HepG2 (cell line): Measurements from ENCODE around the gene SPTBN5. TPM values are rescaled to one million over a fixed set of nuclear protein-coding genes. Genes with fewer than 3 reads are reported as not detected.
A peak's percentile ranks its signal among the peaks of the same experiment; 100 is the strongest.

Source experiments
- ATF5 ChIP-seq: sonication (generic); formaldehyde crosslinking; IDR thresholded peaks from 2 replicates; pipeline ENCODE4 v1.4.0; 2020; ENCODE audit warnings: mild to moderate bottlenecking, low read depth, missing genetic modification reagents
- CREB3 ChIP-seq: sonication (generic); formaldehyde crosslinking; IDR thresholded peaks from 2 replicates; pipeline ENCODE4 v1.5.0; 2020; ENCODE audit warnings: missing genetic modification reagents
- CREBL2 ChIP-seq: sonication (generic); formaldehyde crosslinking; IDR thresholded peaks from 2 replicates; pipeline ENCODE4 v1.8.1; 2023; ENCODE audit warnings: missing genetic modification reagents, mild to moderate bottlenecking, borderline replicate concordance
- EED ChIP-seq: sonication (generic); formaldehyde crosslinking; IDR thresholded peaks from 2 replicates; pipeline ENCODE4 v1.5.0; 2020; ENCODE audit warnings: mild to moderate bottlenecking, missing genetic modification reagents
- FOSL2 ChIP-seq: sonication (generic); formaldehyde crosslinking; IDR thresholded peaks from 2 replicates; pipeline ENCODE4 v1.4.0; 2020; ENCODE audit warnings: missing genetic modification reagents
- FOXO1 ChIP-seq: sonication (generic); formaldehyde crosslinking; IDR thresholded peaks from 2 replicates; pipeline ENCODE4 v1.4.0; 2020; ENCODE audit warnings: missing genetic modification reagents
- HNRNPLL ChIP-seq: fragments of 200-400 bp; formaldehyde crosslinking; IDR thresholded peaks from 2 replicates; pipeline ENCODE4 v1.6.1; 2017; ENCODE audit warnings: mild to moderate bottlenecking, low read depth, low read length; ENCODE audit not compliant: poor library complexity, severe bottlenecking
- MXD4 ChIP-seq: IDR thresholded peaks from 2 replicates; pipeline ENCODE4 v1.6.1; 2016; ENCODE audit warnings: mild to moderate bottlenecking, missing biosample characterization, missing genetic modification reagents
- NFAT5 ChIP-seq: sonication (generic); formaldehyde crosslinking; IDR thresholded peaks from 2 replicates; pipeline ENCODE4 v1.4.0; 2020; ENCODE audit warnings: missing genetic modification reagents
- NR2F1 ChIP-seq, 2 experiments: fragments of 450-650 bp in 1 of 2; formaldehyde crosslinking in 1 of 2; IDR thresholded peaks; 2 replicates each; pipeline versions ENCODE4 v1.5.0 to v1.6.1; 2016 to 2020; ENCODE audit warnings: mild to moderate bottlenecking in 1 of 2, missing compliant biosample characterization in 1 of 2, missing genetic modification reagents in 1 of 2, moderate library complexity in 1 of 2
- SALL2 ChIP-seq: sonication (generic); formaldehyde crosslinking; IDR thresholded peaks from 2 replicates; pipeline ENCODE4 v1.8.1; 2023; ENCODE audit warnings: mild to moderate bottlenecking, missing genetic modification reagents, inconsistent platforms
- SIX4 ChIP-seq: sonication (generic); formaldehyde crosslinking; IDR thresholded peaks from 2 replicates; pipeline ENCODE4 v1.4.0; 2020; ENCODE audit warnings: missing genetic modification reagents
- SMC3 ChIP-seq: IDR thresholded peaks from 2 replicates; pipeline ENCODE4 v1.6.1; 2011; ENCODE audit warnings: low read length, improper control_type of control experiment
- ZFP36 ChIP-seq: fragments of 150-350 bp; IDR thresholded peaks from 2 replicates; pipeline ENCODE4 v1.6.1; 2018; ENCODE audit warnings: borderline replicate concordance, low read length, low read depth; ENCODE audit not compliant: partially characterized antibody
- ZFP91 ChIP-seq: sonication (generic); formaldehyde crosslinking; IDR thresholded peaks from 2 replicates; pipeline ENCODE4 v1.9.0; 2022; ENCODE audit warnings: missing genetic modification reagents, mild to moderate bottlenecking, borderline replicate concordance
- ZMYM3 ChIP-seq: sonication (generic); formaldehyde crosslinking; IDR thresholded peaks from 2 replicates; pipeline ENCODE4 v1.5.1; 2020; ENCODE audit warnings: mild to moderate bottlenecking, missing genetic modification reagents
- ZNF292 ChIP-seq: sonication (generic); formaldehyde crosslinking; IDR thresholded peaks from 2 replicates; pipeline ENCODE4 v1.8.1; 2022; ENCODE audit warnings: mild to moderate bottlenecking, low read depth, missing genetic modification reagents, borderline replicate concordance
- ZNF326 ChIP-seq: sonication (generic); formaldehyde crosslinking; IDR thresholded peaks from 2 replicates; pipeline ENCODE4 v1.4.0; 2020; ENCODE audit warnings: missing genetic modification reagents, borderline replicate concordance
- ZNF597 ChIP-seq: sonication (generic); formaldehyde crosslinking; IDR thresholded peaks from 2 replicates; pipeline ENCODE4 v1.5.0; 2020; ENCODE audit warnings: missing genetic modification reagents
- ZNF614 ChIP-seq: IDR thresholded peaks from 2 replicates; pipeline ENCODE4 v1.6.1; 2018; ENCODE audit warnings: missing biosample characterization, missing genetic modification reagents, inconsistent platforms, borderline replicate concordance
- polyA plus RNA-seq, 8 experiments: library from polyadenylated mRNA; depleted of rRNA in 3 of 8; stranded (reverse) in 7 of 8; unstranded in 1 of 8; fragments of >200 nt; fragmentation: Illumina TruSeq in 4 of 8; extraction: Trizol in 4 of 8; gene quantifications; 2 replicates each; pipeline versions ENCODE4 v1.2.1 to v1.2.3, GENCODE V29; 2011 to 2016; ENCODE audit warnings: low read depth in 4 of 8, missing spikeins in 1 of 8, mixed read lengths in 1 of 8; ENCODE audit not compliant: insufficient read depth in 1 of 8
- total RNA-seq, 5 experiments: library from RNA; depleted of rRNA; stranded (reverse); fragments of >200 nt; fragmentation: Illumina TruSeq; extraction: Trizol; gene quantifications; 2 replicates each; pipeline ENCODE4 v1.2.3, GENCODE V29; 2016; ENCODE audit warnings: low read depth in 1 of 5

SPTBN5 gene
- total and polyA plus RNA-seq, 2 of the 13 experiments (the other 11 are each of a cell fraction or from before 2014, with no cell fraction given) = 0.01 to 0.07 TPM

- no peak for TF ChIP-seq ZNF597
- TF ChIP-seq SIX4 (CRISPR knock-in tag) = 0 out of 2 replicates have a peak, but pooled peaks have one; percentile 41
- no peak for TF ChIP-seq HNRNPLL
- TF ChIP-seq SMC3 = no peak
- no peak for TF ChIP-seq CREB3
- no peak for TF ChIP-seq NFAT5 (CRISPR knock-in tag)
- peak; percentile 65 for TF ChIP-seq ZMYM3
- no peak for TF ChIP-seq ATF5 (CRISPR knock-in tag)
- TF ChIP-seq FOSL2 (CRISPR knock-in tag) = peak; percentile 11; the same call in 1 of the 2 replicates
- TF ChIP-seq EED (CRISPR knock-in tag) = no peak
- TF ChIP-seq ZNF614 (CRISPR knock-in tag) = 0 out of 2 replicates have a peak, but pooled peaks have one; percentile 37
- TF ChIP-seq ZNF326 = no peak
- 0 out of 2 replicates have a peak, but pooled peaks have one; percentile 31 for TF ChIP-seq FOXO1 (CRISPR knock-in tag)
- no peak for TF ChIP-seq CREBL2 (CRISPR knock-in tag)
- no peak for TF ChIP-seq MXD4 (CRISPR knock-in tag)
- TF ChIP-seq SALL2 = no peak
- peak; percentile 87 for TF ChIP-seq ZFP36
- TF ChIP-seq NR2F1 (CRISPR knock-in tag; IDR thresholded peaks at IDR 0.05) = peak in 1 of 2 experiments; percentile 62; a peak in 2 of 4 replicates
- TF ChIP-seq ZNF292 (CRISPR knock-in tag) = no peak
- TF ChIP-seq ZFP91 = no peak
Observed at GRCh38 chr15:41928100-41928499, 34.2 kb upstream of the SPTBN5 start (continued).
